ENCODE measurements around the gene GALNT13.

The GALNT13 gene

DNA sequence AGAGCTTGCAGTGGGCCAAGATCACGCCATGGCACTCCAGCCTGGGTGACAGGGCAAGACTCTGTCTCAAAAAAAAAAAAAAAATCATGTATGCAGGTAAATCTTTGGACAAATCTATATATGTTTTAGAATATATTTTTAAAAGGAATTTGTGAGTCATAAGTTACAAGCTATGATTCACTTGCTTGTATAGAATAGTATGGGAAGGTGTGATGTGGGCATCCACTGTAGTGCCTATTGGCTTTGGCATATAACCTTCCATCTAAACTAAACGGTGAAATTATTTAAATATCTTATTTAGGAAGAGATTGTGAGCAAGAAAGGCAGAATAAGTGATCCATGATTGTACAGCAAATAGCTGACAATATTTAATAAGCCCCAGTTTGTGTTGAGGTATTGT is 261.1 kb downstream of the GALNT13 start:
- no peak for FAIRE-seq

DNA sequence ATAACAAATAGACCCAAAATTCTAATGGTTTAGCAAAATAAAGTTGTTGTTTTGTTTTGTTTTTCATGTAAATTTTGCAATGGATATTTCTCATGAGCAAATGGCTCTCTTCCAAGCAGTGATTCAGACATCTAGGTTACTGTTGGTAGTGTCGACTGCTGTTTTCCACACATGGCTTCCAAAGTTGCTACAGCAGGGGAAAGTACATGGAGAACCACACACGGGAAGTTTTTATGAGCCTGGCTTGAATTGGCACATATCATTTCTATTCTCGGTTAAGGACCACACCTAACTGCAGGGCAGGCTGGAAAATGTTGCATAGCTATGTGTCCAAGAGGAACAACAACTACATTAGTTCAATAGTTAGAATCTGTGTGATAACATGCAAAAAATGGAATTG is 262.1 kb downstream of the GALNT13 start:
- FAIRE-seq, result no peak

GRCh38 chr2:154140249-154141025 is 268.7 kb downstream of the GALNT13 start:
- FAIRE-seq, result no peak

DNA sequence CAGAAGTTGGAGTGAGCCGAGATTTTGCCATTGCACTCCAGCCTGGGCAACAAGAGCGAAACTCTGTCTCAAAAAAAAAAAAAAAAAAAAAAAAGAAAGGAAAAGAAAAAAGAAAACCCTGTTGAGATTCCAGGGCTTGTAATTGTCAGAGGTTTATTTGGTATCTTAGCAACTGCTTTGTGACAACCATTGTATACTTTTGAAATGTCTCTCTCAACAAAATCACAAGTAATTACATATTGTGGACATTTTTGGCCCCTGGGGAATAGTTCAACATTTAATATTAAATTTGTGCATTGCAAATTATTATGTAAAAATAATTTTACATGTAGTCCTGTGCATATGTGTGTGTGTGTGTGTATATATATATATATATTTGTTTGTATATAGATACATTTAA is 270.8 kb downstream of the GALNT13 start:
- no peak for FAIRE-seq

GRCh38 chr2:154143105-154143504 is 271.4 kb downstream of the GALNT13 start:
- no peak for FAIRE-seq

GRCh38 chr2:154158101-154158500 is 286.4 kb downstream of the GALNT13 start:
- no peak for FAIRE-seq

DNA sequence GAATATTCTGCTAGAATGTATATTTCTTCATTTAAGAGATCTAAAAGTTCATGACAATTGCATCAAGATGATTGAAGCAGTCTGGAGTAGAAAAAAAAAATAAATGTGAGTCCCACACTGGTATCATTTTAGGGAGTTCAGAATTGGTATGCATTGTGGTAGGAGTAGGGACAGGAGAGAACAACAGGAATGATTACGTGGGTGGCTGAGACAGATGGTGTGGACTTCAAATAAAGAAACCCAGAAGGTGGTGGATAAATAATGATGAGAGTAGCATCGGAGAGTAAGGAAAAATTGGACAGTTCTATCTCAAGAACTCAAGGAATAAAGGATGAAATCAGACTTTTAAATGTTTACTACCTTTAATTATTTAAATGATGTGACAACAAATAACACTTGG is 289.6 kb downstream of the GALNT13 start:
- FAIRE-seq, result no peak

DNA sequence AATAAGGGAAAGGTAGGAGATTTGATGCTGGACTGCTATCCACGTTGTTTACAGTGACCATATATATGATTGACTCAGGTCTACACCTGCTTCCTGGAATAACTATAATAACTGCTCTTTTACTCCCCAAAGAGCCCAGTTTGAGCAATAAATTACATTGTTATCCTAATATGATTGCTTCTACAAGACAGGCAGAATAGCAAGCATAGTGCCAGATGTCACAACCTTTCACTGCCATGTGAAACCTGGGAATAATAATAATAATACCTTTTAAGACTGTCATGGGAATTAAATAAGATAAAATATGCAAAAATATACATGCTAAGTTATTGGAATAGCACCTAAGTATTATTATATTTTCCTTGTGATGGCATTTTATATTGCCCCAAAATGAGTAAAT is 298.7 kb downstream of the GALNT13 start:
- no peak for FAIRE-seq

- FAIRE-seq, result peak; percentile 18
Observed at GRCh38 chr2:154173164-154173563, 301.4 kb downstream of the GALNT13 start.

GRCh38 chr2:154173919-154174318 is 302.2 kb downstream of the GALNT13 start:
- FAIRE-seq, result no peak

- no peak for FAIRE-seq
Observed at GRCh38 chr2:154182008-154182407, 310.3 kb downstream of the GALNT13 start.

DNA sequence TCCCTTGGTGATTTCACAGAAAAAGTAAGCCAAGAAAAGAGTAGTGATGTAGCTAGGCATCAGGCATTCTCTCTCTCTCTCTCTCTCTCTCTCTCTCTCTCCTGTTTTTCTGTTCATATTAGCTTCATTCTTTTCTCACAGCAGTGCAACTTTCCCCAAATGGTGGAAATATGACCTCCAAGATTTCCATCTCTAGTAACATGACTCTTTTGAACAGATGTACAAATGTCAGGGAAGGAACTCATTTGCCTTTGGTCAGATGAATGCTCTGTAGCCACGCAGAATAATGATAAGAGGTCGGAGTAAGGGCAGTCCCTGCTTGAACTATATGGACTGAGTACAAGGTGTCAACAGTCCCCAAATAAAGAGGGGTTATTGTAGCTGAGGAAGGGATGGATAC is 316.2 kb downstream of the GALNT13 start:
- FAIRE-seq, result no peak

DNA sequence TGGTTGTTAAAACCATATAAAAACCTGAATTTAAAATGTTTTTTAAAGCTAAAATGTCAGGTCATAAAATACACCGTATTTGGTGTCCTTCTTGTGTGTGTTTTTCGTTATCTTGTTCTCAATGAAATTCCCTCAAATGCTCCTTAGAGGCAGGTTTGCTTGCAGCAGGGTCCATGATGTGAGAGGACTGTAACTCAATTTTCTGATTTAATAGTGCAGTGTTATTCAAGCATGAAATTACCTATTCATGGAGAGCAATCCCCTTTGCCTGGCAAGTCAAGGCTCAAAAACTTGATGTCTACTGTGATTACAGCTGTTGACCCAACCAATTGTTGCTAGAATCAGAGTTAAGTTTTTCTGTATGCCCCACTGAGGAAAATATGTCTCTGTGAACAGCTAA is 318.2 kb downstream of the GALNT13 start:
- no peak for FAIRE-seq

GRCh38 chr2:154193246-154193645 is 321.5 kb downstream of the GALNT13 start:
- FAIRE-seq, result no peak

DNA sequence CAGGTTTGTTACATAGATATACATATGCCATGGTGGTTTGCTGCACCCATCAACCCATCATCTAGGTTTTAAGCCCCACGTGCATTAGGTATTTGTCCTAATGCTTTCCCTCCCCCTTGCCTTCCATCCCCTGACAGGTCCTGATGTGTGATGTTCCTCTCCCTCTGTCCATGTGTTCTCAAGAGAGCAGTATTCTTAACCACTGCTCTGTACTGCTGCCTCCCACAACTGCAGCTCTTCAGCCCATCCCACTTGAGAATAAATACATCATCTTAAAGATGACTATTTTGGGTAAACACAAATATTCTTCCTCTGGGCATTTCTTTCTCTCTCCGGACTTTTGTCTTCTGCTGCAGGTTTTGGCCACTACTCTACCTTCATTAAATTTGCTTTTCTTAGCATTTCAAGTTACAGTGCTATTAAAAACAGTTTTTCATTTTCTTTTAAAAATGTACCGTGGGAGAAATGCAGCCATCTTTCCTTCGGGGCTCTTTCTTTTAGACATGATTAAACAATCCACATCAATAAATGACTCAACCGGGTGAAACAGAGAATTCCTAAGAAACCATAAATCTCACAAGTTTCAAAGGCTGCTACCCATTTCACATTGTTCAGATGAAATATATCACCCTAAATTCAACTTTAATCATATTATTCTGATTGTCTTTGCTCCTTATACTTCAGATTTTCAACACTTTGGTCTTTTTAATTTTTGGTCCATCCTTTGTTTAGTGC is 323.4 kb downstream of the GALNT13 start:
- no peak for FAIRE-seq

GRCh38 chr2:154195644-154196195 is 324.0 kb downstream of the GALNT13 start:
- FAIRE-seq, result no peak

GRCh38 chr2:154198866-154199265 is 327.1 kb downstream of the GALNT13 start:
- no peak for FAIRE-seq

- FAIRE-seq, result no peak
Observed at GRCh38 chr2:154203206-154203605, 331.5 kb downstream of the GALNT13 start.

DNA sequence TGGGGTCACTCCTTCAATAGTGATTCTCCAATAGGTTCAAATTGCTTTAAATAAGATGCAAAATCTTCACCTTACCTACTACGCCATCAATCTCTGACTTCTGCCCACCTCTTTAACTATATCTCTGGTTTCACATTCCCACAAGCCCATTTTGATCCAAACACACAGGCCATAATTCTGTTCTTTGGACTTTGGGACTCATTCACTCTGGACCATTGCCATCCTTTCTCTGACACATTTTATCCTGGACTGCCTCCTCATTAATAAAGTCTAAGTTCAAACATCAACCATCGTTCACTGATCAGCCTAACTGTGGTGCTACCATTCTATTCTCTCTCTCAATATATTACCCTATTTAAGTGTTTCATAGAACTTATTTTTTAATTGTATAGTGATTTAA is 332.2 kb downstream of the GALNT13 start:
- no peak for FAIRE-seq

DNA sequence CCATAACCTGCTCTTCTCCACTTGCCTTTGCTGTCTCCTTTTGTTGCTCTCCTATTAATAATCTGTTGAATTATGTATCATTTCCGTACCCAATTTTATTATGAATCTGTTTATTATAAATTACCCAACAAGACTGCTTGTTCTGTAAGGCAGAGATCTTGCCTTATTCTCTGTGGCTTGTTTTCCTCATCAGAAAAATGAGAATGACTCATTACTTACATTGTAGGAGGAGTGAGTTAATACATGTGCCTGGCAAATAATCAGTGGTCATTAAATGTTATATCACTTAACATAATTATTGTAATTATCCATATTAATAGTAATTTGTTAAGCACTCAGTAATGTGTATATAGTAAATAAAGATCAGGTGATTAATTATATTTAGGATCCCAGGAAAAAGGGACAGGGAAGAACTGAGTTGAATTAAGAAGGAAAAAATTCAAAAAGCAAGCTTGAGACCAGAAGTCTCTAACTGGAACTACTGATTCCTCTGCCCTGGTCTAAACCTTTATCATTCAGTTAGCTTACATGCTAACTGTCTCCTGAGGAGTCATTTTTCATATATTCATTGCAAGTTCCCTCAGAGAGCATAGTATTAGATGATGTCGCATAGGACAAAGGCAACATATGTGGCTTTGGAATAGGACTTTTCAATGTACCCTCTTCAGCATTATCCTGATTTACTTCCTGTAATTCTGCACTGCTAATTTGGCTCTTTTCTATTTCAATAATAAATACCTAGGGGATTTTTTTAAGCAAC is 335.7 kb downstream of the GALNT13 start:
- FAIRE-seq, result no peak

- no peak for FAIRE-seq
Observed at GRCh38 chr2:154223726-154224125, 352.0 kb downstream of the GALNT13 start.

DNA sequence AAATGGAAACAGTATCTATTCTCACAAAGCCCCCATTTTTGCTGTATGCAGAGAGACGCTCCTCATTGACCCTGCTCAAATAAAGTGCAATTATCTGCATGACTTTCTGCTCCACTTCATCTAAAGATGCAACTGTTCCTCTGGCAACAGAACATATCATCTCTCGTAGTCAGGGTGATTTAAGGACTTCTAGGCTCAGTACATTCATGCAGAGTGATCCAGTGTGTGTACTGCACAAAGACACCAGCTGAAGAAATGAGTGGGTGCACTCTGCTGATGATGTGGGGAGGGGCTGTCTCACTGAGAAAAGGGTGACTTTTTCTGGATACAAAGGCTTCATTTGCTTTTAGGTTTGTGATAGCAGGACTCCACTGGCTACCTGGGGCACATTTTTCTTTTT is 355.2 kb downstream of the GALNT13 start:
- no peak for FAIRE-seq

DNA sequence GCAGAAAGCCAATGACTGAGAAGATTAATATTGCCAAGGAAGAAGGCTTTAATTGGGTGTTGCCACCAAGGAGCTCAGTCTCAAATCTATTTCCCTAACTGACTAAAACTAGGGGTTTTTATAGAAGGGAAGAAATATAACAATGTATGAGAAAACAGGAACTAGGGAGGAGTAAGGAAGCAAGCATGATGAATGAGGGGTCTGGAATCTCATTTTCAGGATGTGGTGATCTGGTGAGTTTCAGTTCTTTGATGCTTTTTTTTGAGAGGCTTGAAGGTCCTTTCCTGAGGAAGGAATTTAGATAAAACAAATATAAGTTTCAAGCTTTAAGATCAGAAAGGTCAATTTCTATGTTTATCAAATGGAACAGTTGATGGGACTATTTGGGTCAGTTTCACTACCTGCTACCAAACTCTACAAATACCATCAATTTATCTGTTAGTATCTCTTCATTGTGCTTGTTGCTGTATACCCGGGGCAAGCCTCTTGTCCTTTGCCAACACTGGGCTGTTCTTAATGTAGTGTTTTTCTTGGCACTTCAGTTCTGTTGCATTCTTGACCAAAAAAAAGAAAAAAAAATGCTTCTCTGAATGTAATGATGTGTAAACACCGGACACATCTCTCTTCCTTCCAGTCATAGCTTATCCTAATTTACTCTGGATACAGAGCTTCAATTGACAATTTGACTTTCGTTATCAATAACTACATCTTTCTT is 357.0 kb downstream of the GALNT13 start:
- FAIRE-seq, result no peak
